Naive thymus-derived CD4-positive, alpha-beta T cell (primary cell): ENCODE measurements around the gene TOX2. TPM values are rescaled to one million over a fixed set of nuclear protein-coding genes. Genes with fewer than 3 reads are reported as not detected.

Experiments used
- ATAC-seq: fragments of 150-1000 bp; cut with Tn5 transposase; 2 replicates; pipeline ENCODE4 v1.10.0; 2021; ENCODE audit warnings: mild to moderate bottlenecking, moderate library complexity
- CTCF ChIA-PET: fragments of 350-600 bp; sonication (Branson Sonifier 250); formaldehyde crosslinking; loops from one replicate; lab custom pipeline; 2021; ENCODE audit warnings: antibody characterized with exemption; lab: Charles Lee
- POLR2A ChIA-PET: fragments of 350-600 bp; sonication (Branson Sonifier 250); formaldehyde crosslinking; loops from one replicate; lab custom pipeline; 2021; ENCODE audit warnings: antibody characterized with exemption, inconsistent platforms; lab: Charles Lee
- DNase-seq, 9 donors: peaks; one replicate each; pipeline versions ENCODE4 v3.0.0 to v3.0.0-alpha.2; 2020 to 2022; ENCODE audit warnings: mixed read lengths in 1 of 9
- H3K27ac ChIP-seq: one replicate; pipeline ENCODE4 v1.7.0; 2013; ENCODE audit warnings: mild to moderate bottlenecking, low read depth, low read length, moderate library complexity
- H3K27me3 ChIP-seq, 2 donors: one replicate each; pipeline ENCODE4 v1.7.0; 2013; ENCODE audit warnings: low read length in 2 of 2, mild to moderate bottlenecking in 2 of 2, moderate library complexity in 2 of 2; ENCODE audit not compliant: control insufficient read depth in 2 of 2, insufficient read depth in 2 of 2
- H3K36me3 ChIP-seq, 3 experiments: 1 replicate in 2 of 3; 2 replicates in 1 of 3; pipeline ENCODE4 v1.7.0; 2013; ENCODE audit warnings: low read length in 3 of 3, mild to moderate bottlenecking in 3 of 3, moderate library complexity in 1 of 3; ENCODE audit not compliant: insufficient read depth in 3 of 3, control insufficient read depth in 2 of 3
- H3K4me1 ChIP-seq, 2 donors: one replicate each; pipeline ENCODE4 v1.7.0; 2013; ENCODE audit warnings: low read length in 2 of 2, mild to moderate bottlenecking in 2 of 2, moderate library complexity in 1 of 2; ENCODE audit not compliant: control insufficient read depth in 2 of 2, insufficient read depth in 2 of 2
- H3K4me3 ChIP-seq: 2 replicates; pipeline ENCODE4 v1.7.0; 2013; ENCODE audit warnings: mild to moderate bottlenecking, low read length
- H3K9me3 ChIP-seq, 3 experiments: 1 replicate in 2 of 3; 2 replicates in 1 of 3; pipeline ENCODE4 v1.7.0; 2013; ENCODE audit warnings: low read length in 3 of 3; ENCODE audit not compliant: control insufficient read depth in 2 of 3
- H3K27ac Mint-ChIP-seq, 9 donors: one replicate each; pipeline ENCODE4 v1.8.0; 2020 to 2022; ENCODE audit warnings: mixed read lengths in 9 of 9, mild to moderate bottlenecking in 8 of 9, moderate library complexity in 5 of 9, inconsistent platforms in 2 of 9
- H3K27me3 Mint-ChIP-seq, 5 donors: one replicate each; pipeline ENCODE4 v1.8.0; 2021 to 2022; ENCODE audit warnings: mixed read lengths in 5 of 5, mild to moderate bottlenecking in 1 of 5
- H3K36me3 Mint-ChIP-seq, 5 donors: one replicate each; pipeline ENCODE4 v1.8.0; 2020 to 2022; ENCODE audit warnings: mixed read lengths in 5 of 5, mild to moderate bottlenecking in 3 of 5, inconsistent platforms in 1 of 5
- H3K4me1 Mint-ChIP-seq, 7 donors: one replicate each; pipeline ENCODE4 v1.8.0; 2020 to 2022; ENCODE audit warnings: mixed read lengths in 7 of 7, mild to moderate bottlenecking in 3 of 7, inconsistent platforms in 1 of 7
- H3K4me3 Mint-ChIP-seq, 10 donors: one replicate each; pipeline ENCODE4 v1.8.0; 2020 to 2022; ENCODE audit warnings: mild to moderate bottlenecking in 10 of 10, mixed read lengths in 10 of 10, moderate library complexity in 6 of 10, inconsistent platforms in 2 of 10
- H3K9me3 Mint-ChIP-seq, 11 donors: one replicate each; pipeline ENCODE4 v1.8.0; 2020 to 2022; ENCODE audit warnings: mixed read lengths in 11 of 11, mild to moderate bottlenecking in 4 of 11, inconsistent platforms in 1 of 11, moderate library complexity in 1 of 11
- intact Hi-C, 2 donors: fragments of 100-400 bp; cut with micrococcal nuclease; formaldehyde crosslinking; loops; one replicate each; pipeline ENCODE4 v1.15.1; 2023
- polyA plus RNA-seq, 2 donors: library from polyadenylated mRNA; unstranded; fragments of 300-500 nt; fragmentation: Illumina TruSeq; gene quantifications; one replicate each; pipeline ENCODE4 v1.2.3, GENCODE V29; 2021
- total RNA-seq, 6 experiments: library from RNA in 5 of 6; stranded (reverse) in 5 of 6; gene quantifications; 1 replicate in 5 of 6; 2 replicates in 1 of 6; pipeline ENCODE4 v1.2.3 and lab custom pipeline; 2021 to 2026

TOX2 gene
- total and polyA plus RNA-seq, 7 experiments from 2014 or later, result 0.22 to 7.1 (median 1.5) TPM

DNA sequence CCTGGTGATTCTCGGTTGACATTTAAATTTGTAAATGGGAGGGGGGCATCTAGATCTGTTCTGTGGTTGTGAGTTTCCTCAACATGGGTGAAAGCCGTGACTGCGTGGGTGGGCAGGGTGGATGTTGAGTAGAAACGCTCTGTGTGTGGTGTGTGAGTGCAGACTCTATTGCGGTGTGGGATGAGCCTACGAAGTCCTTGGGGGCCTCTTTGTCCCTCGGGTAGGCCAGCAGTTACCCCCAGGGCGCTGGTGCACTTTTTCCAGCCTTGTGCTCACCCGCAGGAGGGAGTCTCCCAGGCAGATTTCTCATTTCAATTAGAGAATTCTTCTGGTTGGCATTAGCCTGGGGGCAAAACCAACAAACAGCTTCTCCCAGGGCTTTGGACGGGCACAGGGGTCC lies 10.6 kb downstream of the TOX2 start:
- H3K36me3 Mint-ChIP-seq, result peaks cover 0 to 2% (median 0%) of the 10 kb centered on the region in 5 donors
- DNase-seq, result peak in 8 of 9 donors; percentile 33 to 62 (median 46)
- peaks cover 34 to 84% (median 68%) of the 10 kb centered on the region in 7 donors for H3K4me1 Mint-ChIP-seq
- peak; percentile 81 for ATAC-seq
- Histone ChIP-seq H3K9me3 (no peaks in the 10 kb centered on the region), H3K4me1 (peaks cover 20 to 39% of the 10 kb centered on the region in 2 donors), H3K4me3 (peak overlapping the region; percentile 3), H3K36me3 (no peaks in the 10 kb centered on the region), H3K27me3 (no peaks in the 10 kb centered on the region), H3K27ac (peak overlapping the region; percentile 25)
- H3K27ac Mint-ChIP-seq, result peak overlapping the region in 8 of 9 donors; percentile 48 to 87 (median 70)
- ChIA-PET CTCF (interaction anchor here (1.1 to 1.7 kb wide), 3 partner anchors 17 to 134 kb away, joined by 3 to 5 read pairs (median 4); no protein-coding TSS in a partner anchor), POLR2A (interaction anchor here (0.8 to 2.0 kb wide), 2 partner anchors 18 to 147 kb away, joined by 3 to 9 read pairs; no protein-coding TSS in a partner anchor)
- H3K9me3 Mint-ChIP-seq, result no peaks in the 10 kb centered on the region
- peak overlapping the region; percentile 48 to 82 (median 73) for H3K4me3 Mint-ChIP-seq
- H3K27me3 Mint-ChIP-seq, result peaks cover 0 to 63% (median 9%) of the 10 kb centered on the region in 5 donors
- intact Hi-C loops, result loop anchor here (1.0 to 10.0 kb wide), 6 partner anchors 17 to 470 kb away; partner anchors contain the start of gene SRSF6 (in 1 of the 2)

DNA sequence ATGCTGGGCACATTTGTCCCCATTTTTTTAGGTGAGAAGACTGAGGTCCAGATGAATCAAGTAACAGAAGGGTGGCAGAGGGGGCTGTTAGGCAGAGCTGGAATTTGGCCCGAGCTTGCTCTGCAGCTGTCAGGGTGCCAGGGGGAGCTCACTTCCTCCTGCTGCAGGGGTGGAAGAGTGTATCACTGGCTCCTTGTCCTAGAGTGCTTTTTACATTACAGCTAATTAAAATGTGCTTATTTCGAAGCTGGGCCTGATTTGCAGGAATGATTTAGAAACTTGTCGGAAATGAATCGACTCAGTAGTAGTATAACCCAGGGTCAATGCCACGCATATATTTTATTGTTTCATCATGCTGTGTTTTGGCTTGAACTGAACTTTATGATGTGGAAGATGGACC lies 11.1 kb downstream of the TOX2 start:
- peak; percentile 69 for ATAC-seq
- peaks cover 0 to 2% (median 0%) of the 10 kb centered on the region in 5 donors for H3K36me3 Mint-ChIP-seq
- no peaks in the 10 kb centered on the region for H3K9me3 ChIP-seq
- POLR2A ChIA-PET, result interaction anchor here (0.8 to 2.0 kb wide), 4 partner anchors 11 to 1411 kb away, joined by 3 to 9 read pairs (median 4); no protein-coding TSS in a partner anchor
- H3K27ac Mint-ChIP-seq, result peak overlapping the region in 7 of 9 donors; percentile 48 to 87 (median 71)
- no peaks in the 10 kb centered on the region for H3K9me3 Mint-ChIP-seq
- intact Hi-C loops, result loop anchor here (1.0 to 10.0 kb wide), 7 partner anchors 16 to 471 kb away; partner anchors contain the start of gene SRSF6 (in 1 of the 2)
- H3K4me3 ChIP-seq, result no peak overlapping the region
- H3K27me3 Mint-ChIP-seq, result peaks cover 0 to 62% (median 9%) of the 10 kb centered on the region in 5 donors
- no peak overlapping the region for H3K27ac ChIP-seq
- CTCF ChIA-PET, result interaction anchor here (0.7 to 1.7 kb wide), 5 partner anchors 17 to 133 kb away, joined by 3 to 6 read pairs (median 4); no protein-coding TSS in a partner anchor
- peak overlapping the region; percentile 38 to 82 (median 73) for H3K4me3 Mint-ChIP-seq
- H3K4me1 Mint-ChIP-seq, result peaks cover 35 to 84% (median 68%) of the 10 kb centered on the region in 7 donors
- no peaks in the 10 kb centered on the region for H3K36me3 ChIP-seq
- peak in 6 of 9 donors; percentile 32 to 52 (median 40) for DNase-seq
- H3K27me3 ChIP-seq, result no peaks in the 10 kb centered on the region
- peaks cover 20 to 39% of the 10 kb centered on the region in 2 donors for H3K4me1 ChIP-seq

GRCh38 chr20:43926287-43927050 lies 11.8 kb downstream of the TOX2 start:
- CTCF ChIA-PET, result interaction anchor here (0.6 to 1.7 kb wide), 8 partner anchors 16 to 476 kb away, joined by 3 to 6 read pairs (median 4); no protein-coding TSS in a partner anchor
- no peak for ATAC-seq

DNA sequence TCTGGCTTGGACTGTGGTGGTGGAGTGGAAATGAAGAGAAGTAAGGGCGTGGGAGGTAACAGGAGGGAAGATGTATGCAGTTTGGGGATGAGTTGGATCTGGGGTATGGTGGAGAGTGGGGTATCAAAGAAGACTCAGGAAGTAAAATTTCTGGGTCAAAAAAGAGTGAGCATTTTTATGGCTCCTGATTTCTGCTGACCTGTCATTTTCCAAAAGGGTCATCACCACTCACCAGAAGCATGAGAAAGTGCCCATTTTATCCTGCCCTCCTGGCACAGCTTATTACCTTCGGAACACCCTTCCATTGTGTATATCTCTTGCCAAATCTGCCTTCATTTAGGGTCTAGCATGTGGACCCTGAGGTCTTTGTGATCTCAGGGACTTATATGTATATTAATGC lies 17.3 kb downstream of the TOX2 start:
- Mint-ChIP-seq H3K27me3 (peaks cover 0 to 59% (median 7%) of the 10 kb centered on the region in 5 donors), H3K4me3 (no peak overlapping the region), H3K4me1 (peaks cover 2 to 57% (median 21%) of the 10 kb centered on the region in 7 donors), H3K36me3 (no peaks in the 10 kb centered on the region), H3K9me3 (peaks cover 0 to 3% (median 0%) of the 10 kb centered on the region in 11 donors), H3K27ac (peak overlapping the region in 1 of 9 donors; percentile 9)
- POLR2A ChIA-PET, result no interaction called here
- no peak for DNase-seq
- Histone ChIP-seq H3K4me3 (no peak overlapping the region), H3K9me3 (no peaks in the 10 kb centered on the region), H3K4me1 (peaks cover 0 to 4% of the 10 kb centered on the region in 2 donors), H3K27me3 (no peaks in the 10 kb centered on the region), H3K27ac (no peak overlapping the region), H3K36me3 (no peaks in the 10 kb centered on the region)
- no peak for ATAC-seq
- CTCF ChIA-PET, result no interaction called here
- intact Hi-C loops, result no loop called here

More at GRCh38 chr20:43926287-43927050, 11.8 kb downstream of the TOX2 start:
- H3K27ac Mint-ChIP-seq, result peak overlapping the region in 5 of 9 donors; percentile 27 to 77 (median 71)
- H3K27ac ChIP-seq, result no peak overlapping the region
- H3K4me3 Mint-ChIP-seq, result peak overlapping the region in 9 of 10 donors; percentile 35 to 82 (median 73)
- peaks cover 0 to 66% (median 10%) of the 10 kb centered on the region in 5 donors for H3K27me3 Mint-ChIP-seq
- POLR2A ChIA-PET, result interaction anchor here (0.8 to 2.0 kb wide), 4 partner anchors 10 to 1411 kb away, joined by 3 to 9 read pairs (median 4); no protein-coding TSS in a partner anchor
- H3K36me3 ChIP-seq, result no peaks in the 10 kb centered on the region
- no peak for DNase-seq
- H3K9me3 Mint-ChIP-seq, result no peaks in the 10 kb centered on the region
- H3K9me3 ChIP-seq, result no peaks in the 10 kb centered on the region
- H3K36me3 Mint-ChIP-seq, result peaks cover 0 to 2% (median 0%) of the 10 kb centered on the region in 5 donors
- H3K27me3 ChIP-seq, result no peaks in the 10 kb centered on the region
- peaks cover 20 to 39% of the 10 kb centered on the region in 2 donors for H3K4me1 ChIP-seq
- intact Hi-C loops, result loop anchor here (2.0 to 10.0 kb wide), 3 partner anchors 92 to 472 kb away; partner anchors contain the start of gene SRSF6 (in 1 of the 2)
- H3K4me3 ChIP-seq, result no peak overlapping the region
- H3K4me1 Mint-ChIP-seq, result peaks cover 35 to 80% (median 65%) of the 10 kb centered on the region in 7 donors

DNA sequence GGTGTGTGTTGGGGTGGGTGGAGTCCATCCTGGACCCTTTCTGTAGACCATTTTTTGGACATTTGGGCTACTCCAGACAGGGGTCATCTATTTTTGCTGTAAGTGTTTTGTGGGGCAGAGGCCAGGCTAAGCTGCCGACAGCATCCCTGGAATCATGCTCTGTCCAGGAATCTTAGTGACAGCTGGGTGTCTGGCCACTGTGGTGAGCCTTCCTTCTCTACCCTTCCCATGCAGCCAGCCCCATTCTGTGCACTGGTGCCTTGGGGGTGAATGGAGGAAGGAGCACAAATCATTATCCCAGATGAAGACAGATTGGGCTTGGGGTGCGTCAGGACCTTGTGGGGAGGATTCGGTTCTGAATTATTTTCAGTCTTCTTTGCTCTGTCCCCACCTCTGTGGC lies 20.2 kb downstream of the TOX2 start:
- no peaks in the 10 kb centered on the region for H3K36me3 ChIP-seq
- H3K27me3 ChIP-seq, result no peaks in the 10 kb centered on the region
- no peaks in the 10 kb centered on the region for H3K36me3 Mint-ChIP-seq
- H3K9me3 Mint-ChIP-seq, result peaks cover 0 to 3% (median 0%) of the 10 kb centered on the region in 11 donors
- H3K4me3 ChIP-seq, result no peak overlapping the region
- CTCF ChIA-PET, result no interaction called here
- H3K27ac ChIP-seq, result no peak overlapping the region
- DNase-seq, result no peak
- intact Hi-C loops, result no loop called here
- no peaks in the 10 kb centered on the region for H3K4me1 ChIP-seq
- H3K27me3 Mint-ChIP-seq, result peaks cover 0 to 48% (median 7%) of the 10 kb centered on the region in 5 donors
- no peak for ATAC-seq
- peaks cover 0 to 45% (median 19%) of the 10 kb centered on the region in 7 donors for H3K4me1 Mint-ChIP-seq
- no peak overlapping the region for H3K27ac Mint-ChIP-seq
- peak overlapping the region in 2 of 10 donors; percentile 1 to 21 for H3K4me3 Mint-ChIP-seq
- POLR2A ChIA-PET, result no interaction called here
- no peaks in the 10 kb centered on the region for H3K9me3 ChIP-seq

DNA sequence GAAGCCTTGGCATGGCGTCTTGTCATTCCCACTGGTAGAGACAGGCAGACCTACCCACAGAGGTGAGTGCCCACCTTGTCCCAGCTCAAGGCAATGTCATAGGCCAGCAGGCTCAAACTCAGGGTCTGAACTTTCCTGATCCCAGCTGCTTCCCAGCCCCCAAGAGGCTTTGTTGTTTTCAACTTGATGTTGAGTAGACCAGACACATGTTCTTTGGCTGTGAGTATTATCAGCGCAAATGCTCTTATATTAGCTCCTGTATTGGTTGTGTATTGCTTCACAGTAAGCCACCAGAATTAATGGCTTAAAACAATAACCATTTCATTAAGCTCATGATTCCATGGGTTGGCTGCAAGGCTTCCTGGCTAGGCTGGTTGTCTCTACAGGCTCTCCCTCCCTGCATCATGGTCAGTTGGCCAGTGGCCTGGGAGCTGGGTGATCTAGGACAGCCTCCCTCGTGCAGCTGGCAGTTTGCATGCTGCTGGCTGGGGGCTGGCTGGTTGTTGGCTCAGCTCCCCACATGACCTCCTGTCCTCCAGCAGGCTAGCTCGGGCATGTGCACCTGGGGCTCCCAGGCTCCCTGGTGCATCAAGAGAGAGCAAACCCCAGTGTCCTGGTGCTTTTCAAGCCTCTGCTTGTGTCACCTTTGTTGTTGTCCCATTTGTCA lies 21.6 kb downstream of the TOX2 start:
- ATAC-seq (no peak), DNase-seq (no peak)
- Mint-ChIP-seq H3K9me3 (peaks cover 0 to 3% (median 0%) of the 10 kb centered on the region in 11 donors), H3K27me3 (peaks cover 0 to 43% (median 7%) of the 10 kb centered on the region in 5 donors), H3K4me3 (no peak overlapping the region), H3K36me3 (peaks cover 0 to 1% (median 0%) of the 10 kb centered on the region in 5 donors), H3K4me1 (peaks cover 5 to 59% (median 30%) of the 10 kb centered on the region in 7 donors), H3K27ac (no peak overlapping the region)
- Histone ChIP-seq H3K4me1 (no peaks in the 10 kb centered on the region), H3K27me3 (no peaks in the 10 kb centered on the region), H3K27ac (no peak overlapping the region), H3K9me3 (no peaks in the 10 kb centered on the region), H3K36me3 (no peaks in the 10 kb centered on the region), H3K4me3 (no peak overlapping the region)
- ChIA-PET POLR2A (interaction anchor here (1.1 kb wide), 1 partner anchor 10 kb away, joined by 4 read pairs; no protein-coding TSS in a partner anchor), CTCF (interaction anchor here (0.7 kb wide), 1 partner anchor 120 kb away, joined by 4 read pairs; no protein-coding TSS in a partner anchor)
- intact Hi-C loops, result no loop called here
